Activated naive CD8-positive, alpha-beta T cell treated with anti-CD3 and anti-CD28 coated beads for 36 hours (primary cell): Measurements from ENCODE around the gene LENG9. TPM values are rescaled to one million over a fixed set of nuclear protein-coding genes. Genes with fewer than 3 reads are reported as not detected.
A peak's percentile ranks its signal among the peaks of the same experiment; 100 is the strongest.
"Not testable (repeated sequence)": the region's sequence is repeated elsewhere in the genome, so short reads cannot be mapped to it uniquely, and the experiment has no call there.

Experiments
- DNase-seq: peaks from one replicate; pipeline ENCODE4 v3.0.0; 2021
- H3K27ac Mint-ChIP-seq: one replicate; pipeline ENCODE4 v1.8.0; 2022; ENCODE audit warnings: mild to moderate bottlenecking, moderate library complexity, mixed read lengths
- H3K27me3 Mint-ChIP-seq: one replicate; pipeline ENCODE4 v1.8.0; 2022; ENCODE audit warnings: mild to moderate bottlenecking, mixed read lengths
- H3K36me3 Mint-ChIP-seq: one replicate; pipeline ENCODE4 v1.8.0; 2021; ENCODE audit warnings: mild to moderate bottlenecking, mixed read lengths
- H3K4me1 Mint-ChIP-seq: one replicate; pipeline ENCODE4 v1.8.0; 2021; ENCODE audit warnings: mixed read lengths
- H3K4me3 Mint-ChIP-seq: one replicate; pipeline ENCODE4 v1.8.0; 2022; ENCODE audit warnings: mild to moderate bottlenecking, moderate library complexity, mixed read lengths
- H3K9me3 Mint-ChIP-seq: one replicate; pipeline ENCODE4 v1.8.0; 2022; ENCODE audit warnings: mixed read lengths
- total RNA-seq, 2 experiments: library from RNA; stranded (reverse); gene quantifications; one replicate each; pipeline ENCODE4 v1.2.3, GENCODE V29; 2021

LENG9 gene
- total RNA-seq, 2 experiments from 2014 or later: 4.3 to 4.9 TPM

GRCh38 chr19:54469496-54469934 is 5.9 kb upstream of the LENG9 start:
- no peak for DNase-seq
- H3K4me3 Mint-ChIP-seq: no peak overlapping the region
- H3K27me3 Mint-ChIP-seq: peaks cover 67% of the 10 kb centered on the region
- H3K9me3 Mint-ChIP-seq: peaks cover 1% of the 10 kb centered on the region
- H3K27ac Mint-ChIP-seq: no peak overlapping the region
- peaks cover 16% of the 10 kb centered on the region for H3K4me1 Mint-ChIP-seq
- H3K36me3 Mint-ChIP-seq: no peaks in the 10 kb centered on the region

- not testable (repeated sequence) for H3K4me3 Mint-ChIP-seq, DNase-seq, H3K9me3 Mint-ChIP-seq, H3K27ac Mint-ChIP-seq, H3K36me3 Mint-ChIP-seq
- Mint-ChIP-seq H3K4me1 (peaks cover 24% of the 10 kb centered on the region), H3K27me3 (peaks cover 47% of the 10 kb centered on the region)
These were observed 2.5 kb upstream of the LENG9 start for GRCh38 chr19:54466110-54466480.

- Mint-ChIP-seq H3K4me1 (peaks cover 21% of the 10 kb centered on the region), H3K36me3 (peaks cover 5% of the 10 kb centered on the region), H3K27ac (no peak overlapping the region), H3K9me3 (peaks cover 1% of the 10 kb centered on the region), H3K27me3 (peaks cover 42% of the 10 kb centered on the region), H3K4me3 (peak overlapping the region; percentile 43)
- no peak for DNase-seq
These were observed 2.0 kb upstream of the LENG9 start for GRCh38 chr19:54465426-54466109.

- peak overlapping the region; percentile 79 for H3K4me3 Mint-ChIP-seq
- H3K36me3 Mint-ChIP-seq: peaks cover 5% of the 10 kb centered on the region
These were observed 1.2 kb upstream of the LENG9 start for GRCh38 chr19:54464630-54465425.

GRCh38 chr19:54464044-54464629 is 559 bp upstream of the LENG9 start:
- Mint-ChIP-seq H3K27me3 (peaks cover 29% of the 10 kb centered on the region), H3K36me3 (peaks cover 5% of the 10 kb centered on the region), H3K9me3 (peaks cover 1% of the 10 kb centered on the region), H3K4me3 (peak overlapping the region; percentile 79), H3K4me1 (peaks cover 18% of the 10 kb centered on the region), H3K27ac (peak overlapping the region; percentile 89)
- peak; percentile 85 for DNase-seq

More at GRCh38 chr19:54464630-54465425, 1.2 kb upstream of the LENG9 start:
- Mint-ChIP-seq H3K4me1 (peaks cover 18% of the 10 kb centered on the region), H3K27me3 (peaks cover 35% of the 10 kb centered on the region), H3K9me3 (peaks cover 1% of the 10 kb centered on the region), H3K27ac (peak overlapping the region; percentile 89)
- peak; percentile 87 for DNase-seq

- Mint-ChIP-seq H3K36me3 (peaks cover 15% of the 10 kb centered on the region), H3K4me3 (peak overlapping the region; percentile 79), H3K27ac (peak overlapping the region; percentile 89), H3K9me3 (peaks cover 1% of the 10 kb centered on the region), H3K27me3 (peaks cover 16% of the 10 kb centered on the region), H3K4me1 (peaks cover 27% of the 10 kb centered on the region)
- DNase-seq: peak; percentile 76
These were observed 685 bp downstream of the LENG9 start for GRCh38 chr19:54462655-54463530.

GRCh38 chr19:54462047-54462654 is 1.4 kb downstream of the LENG9 start:
- no peak for DNase-seq
- Mint-ChIP-seq H3K4me1 (peaks cover 27% of the 10 kb centered on the region), H3K4me3 (peak overlapping the region; percentile 70), H3K9me3 (peaks cover 1% of the 10 kb centered on the region), H3K36me3 (peaks cover 15% of the 10 kb centered on the region), H3K27ac (peak overlapping the region; percentile 76), H3K27me3 (peaks cover 16% of the 10 kb centered on the region)

GRCh38 chr19:54461613-54462012 is 2.0 kb downstream of the LENG9 start:
- Mint-ChIP-seq H3K27ac (peak overlapping the region; percentile 76), H3K4me1 (peaks cover 27% of the 10 kb centered on the region), H3K9me3 (peaks cover 1% of the 10 kb centered on the region), H3K36me3 (peaks cover 15% of the 10 kb centered on the region), H3K4me3 (peak overlapping the region; percentile 70), H3K27me3 (peaks cover 13% of the 10 kb centered on the region)
- no peak for DNase-seq

- peak overlapping the region; percentile 56 for H3K27ac Mint-ChIP-seq
- no peak for DNase-seq
- H3K27me3 Mint-ChIP-seq: peaks cover 9% of the 10 kb centered on the region
- peaks cover 1% of the 10 kb centered on the region for H3K9me3 Mint-ChIP-seq
- peaks cover 15% of the 10 kb centered on the region for H3K36me3 Mint-ChIP-seq
- H3K4me1 Mint-ChIP-seq: peaks cover 27% of the 10 kb centered on the region
- H3K4me3 Mint-ChIP-seq: peak overlapping the region; percentile 70
These were observed 2.4 kb downstream of the LENG9 start for GRCh38 chr19:54461210-54461609.

- Mint-ChIP-seq H3K36me3 (peaks cover 15% of the 10 kb centered on the region), H3K9me3 (peaks cover 1% of the 10 kb centered on the region), H3K27me3 (peaks cover 3% of the 10 kb centered on the region), H3K4me3 (no peak overlapping the region), H3K4me1 (peaks cover 27% of the 10 kb centered on the region), H3K27ac (no peak overlapping the region)
- DNase-seq: no peak
These were observed 3.2 kb downstream of the LENG9 start for GRCh38 chr19:54460230-54461005.

- H3K36me3 Mint-ChIP-seq: peaks cover 15% of the 10 kb centered on the region
- DNase-seq: no peak
- no peaks in the 10 kb centered on the region for H3K9me3 Mint-ChIP-seq
- peak overlapping the region; percentile 38 for H3K27ac Mint-ChIP-seq
- H3K4me3 Mint-ChIP-seq: no peak overlapping the region
- H3K4me1 Mint-ChIP-seq: peaks cover 26% of the 10 kb centered on the region
- H3K27me3 Mint-ChIP-seq: no peaks in the 10 kb centered on the region
These were observed 4.0 kb downstream of the LENG9 start for GRCh38 chr19:54459282-54460229.

GRCh38 chr19:54458648-54459281 is 4.8 kb downstream of the LENG9 start:
- Mint-ChIP-seq H3K4me1 (peaks cover 19% of the 10 kb centered on the region), H3K27ac (peak overlapping the region; percentile 44), H3K36me3 (peaks cover 15% of the 10 kb centered on the region), H3K4me3 (no peak overlapping the region), H3K27me3 (no peaks in the 10 kb centered on the region), H3K9me3 (no peaks in the 10 kb centered on the region)
- DNase-seq: no peak
